Measurements from ENCODE around the gene HGFAC. TPM values are rescaled to one million over a fixed set of nuclear protein-coding genes. Genes with fewer than 3 reads are reported as not detected.

Gene HGFAC
- total RNA-seq, 1 experiment from 2014 or later = 0.37 TPM

- no peak overlapping the region for H2BK20ac ChIP-seq (ENCODE audit: low read depth, low read length, poor library complexity, severe bottlenecking)
- H3K23ac ChIP-seq (ENCODE audit: insufficient read length, low read depth, low read length) = no peak overlapping the region
- WGBS (ENCODE audit: extremely low coverage, insufficient read length, low lambda C conversion rate) = no CpG with 5 or more reads among the region's 53 CpGs
- no peaks in the 10 kb centered on the region for H3K4me1 Mint-ChIP-seq
- H3K27me3 Mint-ChIP-seq (ENCODE audit: low read depth) = peaks cover 15% of the 10 kb centered on the region
- H3K79me1 ChIP-seq (ENCODE audit: insufficient read depth, low read depth, low read length, poor library complexity, severe bottlenecking) = no peaks in the 10 kb centered on the region
- H3K27me3 ChIP-seq (ENCODE audit: insufficient read depth, low read length) = no peaks in the 10 kb centered on the region
- H2AK5ac ChIP-seq (ENCODE audit: insufficient read length, low read length) = no peak overlapping the region
- H3K79me2 ChIP-seq (ENCODE audit: insufficient read depth, low read length) = no peaks in the 10 kb centered on the region
- DNase-seq = no peak
- no peaks in the 10 kb centered on the region for H4K20me1 ChIP-seq (ENCODE audit: control insufficient read depth, insufficient read depth, insufficient read length)
- no peaks in the 10 kb centered on the region for H3K9me3 ChIP-seq (ENCODE audit: control insufficient read depth, low read depth, low read length)
- H4K8ac ChIP-seq (replicated peaks; ENCODE audit: insufficient read length, low read depth, low read length) = no peak overlapping the region
- H3K23me2 ChIP-seq (ENCODE audit: insufficient read length, low read depth, low read length, poor library complexity, severe bottlenecking) = no peaks in the 10 kb centered on the region
- no peak overlapping the region for H2BK15ac ChIP-seq (ENCODE audit: low read depth, low read length)
- no peak overlapping the region for H2BK12ac ChIP-seq (ENCODE audit: insufficient read length, low read depth, low read length)
- H3K14ac ChIP-seq (ENCODE audit: insufficient read depth, low read length) = no peak overlapping the region
- H3K56ac ChIP-seq (ENCODE audit: insufficient read length, low read depth, low read length) = no peak overlapping the region
- H2BK120ac ChIP-seq (ENCODE audit: low read depth, low read length, poor library complexity, severe bottlenecking) = no peak overlapping the region
- H3K9ac ChIP-seq (ENCODE audit: extremely low read depth, insufficient read length, low read length) = no peak overlapping the region
- no peak overlapping the region for H3K27ac ChIP-seq (ENCODE audit: insufficient read length, low read depth, low read length)
- no peaks in the 10 kb centered on the region; a peak in 1 of 5 replicates for H3K9me3 Mint-ChIP-seq
- no peak overlapping the region for H4K91ac ChIP-seq (ENCODE audit: insufficient read length, low read depth, low read length)
- no peak overlapping the region for H3K4ac ChIP-seq (ENCODE audit: low read depth, low read length)
- no peak overlapping the region for H3K4me2 ChIP-seq (ENCODE audit: insufficient read depth, insufficient read length, low read length)
- H3K18ac ChIP-seq (ENCODE audit: insufficient read length, low read depth, low read length) = no peak overlapping the region
- H3K36me3 Mint-ChIP-seq (ENCODE audit: insufficient read depth in 1 of 3, low read depth in 3 of 3) = no peaks in the 10 kb centered on the region
- H4K5ac ChIP-seq (ENCODE audit: insufficient read length, low read depth, low read length) = no peak overlapping the region
- H3K4me3 Mint-ChIP-seq = no peak overlapping the region
- H2BK5ac ChIP-seq (ENCODE audit: insufficient read length, low read length) = no peak overlapping the region
- H2AFZ ChIP-seq (ENCODE audit: low read length) = no peak overlapping the region
- no peak overlapping the region for H3T11ph ChIP-seq (ENCODE audit: low read length)
- no peaks in the 10 kb centered on the region for H3K4me1 ChIP-seq (ENCODE audit: insufficient read depth, low read length)
- no peak for TF ChIP-seq CTCF (conservative IDR thresholded peaks at IDR 0.05)
- no peak overlapping the region for H3K27ac Mint-ChIP-seq
Measured at GRCh38 chr4:3447431-3448395, 5.9 kb downstream of the HGFAC start.

Measured in H9 (cell line).